HG03139 (cell line): Measurements from ENCODE around the gene MRPL45.
A peak's percentile ranks its signal among the peaks of the same experiment; 100 is the strongest.

ENCODE experiments used
- ATAC-seq: cut with Tn5 transposase; IDR thresholded peaks from one replicate; pipeline ENCODE4 v1.9.1; 2021; ENCODE audit not compliant: unreplicated experiment

The MRPL45 gene

GRCh38 chr17:38344420-38344745, 47.4 kb downstream of the MRPL45 start:
- no peak for ATAC-seq

GRCh38 chr17:38345743-38346142, 48.8 kb downstream of the MRPL45 start:
- ATAC-seq: no peak

- ATAC-seq: no peak
Measured at GRCh38 chr17:38349097-38349730, 52.2 kb downstream of the MRPL45 start.

- no peak for ATAC-seq
Measured at GRCh38 chr17:38350035-38350434, 53.1 kb downstream of the MRPL45 start.

- ATAC-seq: peak; percentile 76
Measured at GRCh38 chr17:38351412-38352222, 54.6 kb downstream of the MRPL45 start, which contains the start of gene SOCS7. Gene SOCS7, plus strand, starts transcription at chr17:38351844. Its CDS starts 209 bp downstream, at chr17:38352053.

- peak; percentile 21 for ATAC-seq
Measured at GRCh38 chr17:38352245-38353085, 55.5 kb downstream of the MRPL45 start.

- ATAC-seq: no peak
Measured at GRCh38 chr17:38353086-38353604, 56.2 kb downstream of the MRPL45 start.

- no peak for ATAC-seq
Measured at GRCh38 chr17:38353668-38354067, 56.7 kb downstream of the MRPL45 start.

- no peak for ATAC-seq
Measured at GRCh38 chr17:38354466-38354865, 57.5 kb downstream of the MRPL45 start.

GRCh38 chr17:38355251-38355650, 58.3 kb downstream of the MRPL45 start:
- no peak for ATAC-seq

- ATAC-seq: no peak
Measured at GRCh38 chr17:38357486-38358123, 60.6 kb downstream of the MRPL45 start.

GRCh38 chr17:38358586-38359513, 61.9 kb downstream of the MRPL45 start:
- ATAC-seq: no peak

GRCh38 chr17:38361694-38362465, 64.9 kb downstream of the MRPL45 start:
- no peak for ATAC-seq

GRCh38 chr17:38363016-38363415, 66.0 kb downstream of the MRPL45 start:
- no peak for ATAC-seq

- ATAC-seq: no peak
Measured at GRCh38 chr17:38364741-38365140, 67.8 kb downstream of the MRPL45 start.

- ATAC-seq: no peak
Measured at GRCh38 chr17:38369124-38369886, 72.3 kb downstream of the MRPL45 start.
